ENCODE measurements around the gene ZEB1.

The ZEB1 gene

DNA sequence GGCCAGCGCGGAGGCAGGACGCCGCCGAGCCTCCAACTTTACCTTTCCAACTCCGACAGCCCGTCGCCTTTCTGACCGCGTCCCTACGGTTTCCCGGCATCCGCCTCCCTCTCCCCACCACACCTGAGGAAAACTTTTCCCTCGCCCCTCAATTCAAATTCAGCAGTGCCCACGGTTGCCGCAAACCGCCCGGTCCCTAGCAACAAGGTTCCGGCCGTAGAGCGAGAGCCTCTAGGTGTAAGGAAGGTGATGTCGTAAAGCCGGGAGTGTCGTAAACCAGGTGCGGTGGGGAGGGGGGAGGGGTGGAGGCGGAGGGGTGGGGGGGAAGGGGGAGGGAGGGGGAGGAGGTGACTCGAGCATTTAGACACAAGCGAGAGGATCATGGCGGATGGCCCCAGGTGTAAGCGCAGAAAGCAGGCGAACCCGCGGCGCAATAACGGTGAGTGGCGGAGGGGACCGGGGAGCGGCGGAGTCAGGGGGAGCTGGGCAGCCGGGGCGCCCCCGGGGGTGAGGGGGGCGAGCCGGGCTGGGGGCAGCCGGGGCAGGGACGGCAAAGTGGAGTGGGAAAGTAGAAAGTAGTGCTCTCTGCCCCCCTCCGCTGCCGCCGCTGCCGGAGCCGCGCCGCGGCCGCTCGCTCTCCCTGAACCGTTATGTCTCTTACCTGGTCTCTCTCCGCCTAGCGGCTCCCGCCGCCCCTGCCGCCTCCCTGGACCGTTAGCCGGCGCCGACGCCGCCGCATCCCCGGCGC, at the start of gene ZEB1:
TSS of gene ZEB1 (plus strand) at position 363 of the 748 bp plus-strand sequence. CDS start at position 382, 19 bp downstream.
- peak; percentile 96 for DNase-seq (ENCODE audit: low read depth, low spot score)

DNA sequence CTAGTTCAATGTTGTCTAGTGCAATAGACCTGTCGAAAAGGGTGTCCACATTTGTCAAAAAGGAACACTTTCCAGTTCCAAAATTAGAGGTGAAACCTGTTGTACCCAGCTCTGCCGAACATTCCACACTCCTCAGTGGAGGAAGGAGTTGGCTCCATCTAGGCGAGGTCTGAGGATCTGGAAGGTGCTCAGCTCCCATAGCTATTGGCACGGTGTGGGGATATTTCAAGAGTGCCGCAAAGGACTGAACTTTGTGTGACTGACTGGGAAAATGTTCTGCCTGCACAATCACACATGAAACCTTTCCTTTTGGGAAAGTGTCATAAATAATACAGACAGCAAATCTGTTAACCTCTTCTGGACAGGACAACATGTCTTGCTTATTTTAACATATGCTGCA, 48.1 kb upstream of the ZEB1 start:
- no peak for DNase-seq (ENCODE audit: low read depth, low spot score)

DNA sequence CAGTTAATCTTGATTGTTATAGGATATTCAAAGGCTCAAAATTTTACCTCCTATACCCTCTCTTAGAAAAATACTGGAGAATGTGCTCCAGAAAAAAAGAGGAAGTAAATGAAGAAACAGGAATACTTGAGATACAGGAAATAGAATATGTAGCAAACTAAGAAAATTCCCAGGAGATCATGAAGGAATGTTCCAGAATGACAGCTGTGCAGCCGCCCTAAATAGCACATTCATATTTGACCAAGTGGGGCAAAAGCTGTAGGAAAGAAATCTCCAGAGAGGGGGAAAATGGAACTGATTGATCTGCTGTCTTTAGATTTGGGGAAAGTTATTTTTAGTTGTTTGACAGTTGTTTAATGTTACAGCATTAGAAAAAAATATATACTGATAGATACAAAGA, 46.2 kb upstream of the ZEB1 start:
- no peak for DNase-seq (ENCODE audit: low read depth, low spot score)

DNA sequence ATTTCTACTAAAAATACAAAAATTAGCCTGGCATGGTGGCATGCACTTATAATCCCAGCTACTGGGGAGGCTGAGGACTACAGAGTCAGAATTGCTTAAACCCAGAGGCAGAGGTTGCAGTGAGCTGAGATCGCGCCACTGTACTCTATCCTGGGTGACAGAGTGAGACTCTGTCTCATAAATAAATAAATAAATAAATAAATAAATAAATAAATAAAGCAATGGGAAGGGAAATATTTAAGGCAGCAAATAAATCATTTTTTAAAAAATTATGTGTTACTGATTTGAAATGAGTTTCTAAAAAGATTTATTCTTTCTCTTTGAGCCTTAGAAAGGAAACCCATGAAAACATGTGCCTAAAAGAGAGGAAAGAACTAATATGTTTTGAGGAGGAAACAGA, 45.2 kb upstream of the ZEB1 start:
- DNase-seq (ENCODE audit: low read depth, low spot score) = no peak

DNA sequence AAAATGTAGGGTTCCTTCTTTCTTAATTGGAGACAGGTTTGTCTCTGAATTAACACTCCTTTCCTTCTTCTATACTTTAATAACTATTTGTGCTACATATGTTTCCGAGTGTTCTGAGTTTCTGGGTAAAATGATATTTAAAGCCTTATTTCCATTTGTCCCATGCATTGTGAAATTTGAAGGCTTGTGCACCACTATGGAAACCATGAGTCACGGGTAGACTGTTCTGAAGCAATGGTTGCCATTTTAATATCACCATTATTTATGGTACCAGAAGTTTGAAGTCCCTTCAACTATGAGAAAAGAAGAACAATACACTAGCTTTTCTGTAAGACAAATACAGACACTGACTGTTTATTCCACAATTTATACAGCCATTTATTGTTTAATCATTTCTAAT, 44.7 kb upstream of the ZEB1 start:
- no peak for DNase-seq (ENCODE audit: low read depth, low spot score)

DNA sequence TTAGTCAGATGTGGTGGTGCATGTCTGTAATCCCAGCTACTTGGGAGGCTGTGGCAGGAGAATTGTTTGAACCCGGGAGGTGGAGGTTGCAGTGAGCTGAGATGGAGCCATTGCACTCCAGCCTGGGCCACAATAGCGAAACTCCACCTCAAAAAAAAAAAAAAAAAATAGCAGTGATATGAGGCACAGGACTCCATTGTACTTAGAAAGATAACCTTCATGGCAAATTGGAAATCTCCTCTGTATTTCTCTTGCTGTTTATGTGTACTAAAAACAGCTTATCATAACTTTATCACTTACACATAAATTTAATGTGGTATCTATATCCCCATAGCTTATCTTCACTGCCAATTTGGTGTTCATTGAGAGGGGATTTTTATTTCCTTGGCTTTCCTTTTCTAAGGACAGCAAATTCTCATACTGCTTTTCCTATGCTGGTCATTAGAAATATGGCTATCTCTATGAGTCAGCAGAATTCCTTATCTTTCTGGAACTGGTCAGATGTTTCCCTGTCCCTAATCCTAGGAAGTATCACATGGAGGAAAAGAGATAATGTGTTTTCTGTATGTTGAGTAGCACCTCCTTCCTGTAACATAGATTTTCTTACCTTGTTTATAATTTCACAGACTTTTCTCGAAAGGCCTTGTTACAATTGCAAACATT, 40.6 kb upstream of the ZEB1 start:
- DNase-seq (ENCODE audit: low read depth, low spot score) = no peak

DNA sequence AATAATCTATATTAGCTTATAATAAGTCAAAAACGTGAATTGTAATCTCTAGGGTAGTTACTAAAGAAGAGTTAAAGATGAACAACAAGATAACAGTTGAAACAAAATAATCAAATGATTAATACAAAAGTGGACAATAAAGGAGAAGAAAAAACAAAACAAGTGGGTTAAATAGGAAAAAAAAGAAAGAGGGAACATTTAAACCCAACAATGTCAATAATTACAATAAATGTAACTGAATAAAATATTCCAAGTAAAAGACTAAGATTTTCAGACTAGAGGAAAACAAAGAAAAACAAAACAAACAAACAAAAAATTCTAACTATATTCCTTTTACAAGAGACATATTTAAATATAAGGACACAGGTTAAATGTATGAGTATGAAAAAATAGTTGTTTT, 38.0 kb upstream of the ZEB1 start:
- no peak for DNase-seq (ENCODE audit: low read depth, low spot score)

DNA sequence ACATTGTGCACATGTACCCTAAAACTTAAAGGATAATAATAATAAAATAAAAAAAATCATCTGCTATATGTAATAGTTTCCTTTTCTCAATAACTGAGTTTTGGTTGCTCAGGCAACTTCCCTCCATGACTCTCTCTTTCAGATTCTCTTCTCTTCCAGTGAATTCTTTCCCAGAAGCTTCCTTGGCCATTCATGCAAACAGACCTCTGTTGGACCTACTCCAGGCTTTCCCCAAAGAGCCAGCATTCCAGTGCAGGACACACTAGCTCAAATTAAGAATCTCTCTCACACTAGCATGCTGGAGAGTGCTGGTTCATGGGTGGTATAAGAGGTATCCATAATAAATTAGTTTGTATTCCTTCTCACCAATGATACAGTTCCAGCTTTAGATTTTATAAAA, 31.0 kb upstream of the ZEB1 start:
- peak; percentile 56 for DNase-seq (ENCODE audit: low read depth, low spot score)

DNA sequence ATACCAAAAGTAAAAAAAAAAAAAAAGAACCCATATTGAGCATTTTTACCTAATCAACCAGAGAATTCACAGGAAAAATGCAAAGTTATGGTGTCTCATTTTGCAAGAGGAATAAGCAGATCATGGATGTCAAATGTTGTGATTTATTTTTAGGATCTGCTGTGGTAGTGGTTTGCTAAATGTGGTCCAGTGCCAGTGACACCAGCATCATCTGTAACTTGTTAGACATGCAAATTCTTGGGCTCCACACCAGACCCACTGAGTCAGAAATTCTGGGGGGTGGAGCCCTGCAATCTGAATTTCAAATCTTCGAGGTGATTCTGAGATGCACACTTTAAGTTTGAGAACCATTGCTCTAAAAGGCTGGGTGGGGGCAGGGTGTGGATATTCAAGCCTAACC, 30.1 kb upstream of the ZEB1 start:
- DNase-seq (ENCODE audit: low read depth, low spot score) = no peak

DNA sequence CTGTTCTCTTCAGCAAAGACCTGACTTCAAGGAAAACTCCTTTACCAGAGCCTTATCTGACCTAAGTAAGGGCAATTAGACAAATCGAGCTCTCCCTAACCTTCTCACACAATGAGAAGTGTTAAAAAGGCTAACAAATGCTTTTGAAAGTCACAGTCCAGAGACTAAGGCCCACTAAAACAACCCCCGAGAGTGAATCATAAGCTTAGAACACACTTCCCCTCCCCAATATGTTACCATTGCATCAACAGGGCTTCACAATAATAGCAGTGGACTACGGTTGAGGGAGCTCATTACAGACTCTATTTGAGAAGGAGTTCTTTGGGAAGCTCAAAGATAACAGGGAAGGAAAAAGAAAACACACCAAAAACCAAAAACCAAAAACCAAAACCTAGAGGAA, 28.6 kb upstream of the ZEB1 start:
- no peak for DNase-seq (ENCODE audit: low read depth, low spot score)

DNA sequence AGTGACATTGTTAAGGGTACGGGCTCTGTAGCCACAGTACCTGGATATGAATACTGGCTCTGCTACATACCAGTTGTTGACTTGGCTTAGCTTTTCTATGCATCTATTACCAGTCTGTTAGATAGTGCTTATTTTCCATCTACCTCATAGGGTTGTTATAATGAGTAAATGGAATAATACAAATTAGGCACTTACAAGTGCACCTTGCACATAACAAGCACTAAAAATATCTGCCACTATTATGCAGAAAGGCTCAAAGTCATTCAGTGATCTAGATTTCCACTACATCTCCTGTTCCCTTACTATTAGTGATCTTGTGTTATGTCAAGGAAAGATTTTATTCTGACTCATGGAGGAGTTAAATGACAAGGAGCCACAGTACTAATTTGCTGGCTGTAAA, 27.9 kb upstream of the ZEB1 start:
- no peak for DNase-seq (ENCODE audit: low read depth, low spot score)

DNA sequence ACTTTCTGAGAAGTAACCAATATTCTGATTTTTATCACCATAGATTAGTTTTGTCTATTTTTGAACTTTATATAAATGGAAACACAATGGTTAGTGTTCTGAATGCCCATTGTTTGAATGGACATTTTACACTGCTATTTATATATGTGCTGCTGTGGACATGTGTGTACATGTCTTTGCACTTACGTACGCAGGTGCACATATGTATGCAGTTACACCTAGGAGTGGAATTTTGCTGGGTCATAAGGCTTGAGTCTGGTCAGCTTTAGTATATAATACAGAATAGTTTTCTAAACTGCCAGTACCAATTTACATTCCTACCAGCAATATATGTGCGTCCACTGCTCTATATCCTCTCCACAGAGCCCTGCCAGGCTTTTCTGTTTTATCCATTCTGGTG, 24.5 kb upstream of the ZEB1 start:
- no peak for DNase-seq (ENCODE audit: low read depth, low spot score)

DNA sequence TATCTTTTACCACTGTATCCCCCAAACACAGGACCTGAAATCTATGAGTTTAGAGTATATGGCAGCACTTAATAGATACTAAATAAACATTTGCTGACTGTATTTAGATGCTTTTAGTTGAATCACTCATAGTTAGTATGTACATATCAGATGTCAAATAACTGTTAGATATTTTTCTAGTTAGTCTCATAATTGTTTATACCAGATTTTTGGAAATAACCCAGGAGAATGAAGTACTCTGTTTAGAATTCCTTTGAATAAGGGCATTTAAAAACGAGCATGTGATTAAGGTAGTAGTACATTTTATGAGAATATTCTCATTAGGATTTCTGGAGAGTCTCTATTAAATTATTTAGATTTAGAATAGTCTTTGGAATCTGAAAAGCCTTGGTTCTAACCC, 22.3 kb upstream of the ZEB1 start:
- no peak for DNase-seq (ENCODE audit: low read depth, low spot score)

DNA sequence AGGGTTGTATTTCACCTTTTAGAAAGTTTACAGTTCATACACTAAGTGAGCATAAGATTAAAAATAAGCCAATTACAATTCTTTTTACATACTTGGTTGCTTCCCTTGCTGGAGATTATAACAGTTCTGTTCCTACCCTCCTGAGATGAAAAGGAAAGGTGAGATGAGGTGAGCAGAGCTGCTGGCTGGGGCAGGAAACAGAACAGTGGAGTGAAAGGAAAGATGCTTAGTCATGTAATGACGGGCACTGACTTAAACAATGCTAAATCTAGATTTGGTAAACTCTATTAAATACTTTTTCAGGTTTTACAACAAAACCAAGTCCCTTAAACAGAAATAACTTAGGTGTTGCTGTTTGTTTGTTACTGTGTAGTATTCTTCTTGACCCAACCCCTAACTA, 19.9 kb upstream of the ZEB1 start:
- no peak for DNase-seq (ENCODE audit: low read depth, low spot score)

DNA sequence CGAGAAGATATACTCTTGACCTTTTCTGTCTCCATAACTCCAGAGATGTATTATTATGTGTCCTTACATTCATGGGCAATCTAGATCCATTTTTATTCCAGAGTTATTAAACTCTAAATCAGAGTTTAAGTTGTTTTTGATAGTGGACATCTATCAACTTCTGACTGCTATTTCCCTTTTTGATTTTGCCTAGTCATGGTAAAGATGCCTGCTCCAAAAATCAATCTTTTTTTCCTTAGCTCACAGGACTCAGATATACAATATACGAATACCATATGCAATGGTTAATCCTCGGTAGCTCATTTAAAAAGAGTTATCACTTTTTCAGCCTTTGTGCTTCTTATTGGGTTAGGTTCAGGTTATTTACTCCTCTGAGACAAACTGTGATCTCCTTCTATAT, 15.8 kb upstream of the ZEB1 start:
- no peak for DNase-seq (ENCODE audit: low read depth, low spot score)

DNA sequence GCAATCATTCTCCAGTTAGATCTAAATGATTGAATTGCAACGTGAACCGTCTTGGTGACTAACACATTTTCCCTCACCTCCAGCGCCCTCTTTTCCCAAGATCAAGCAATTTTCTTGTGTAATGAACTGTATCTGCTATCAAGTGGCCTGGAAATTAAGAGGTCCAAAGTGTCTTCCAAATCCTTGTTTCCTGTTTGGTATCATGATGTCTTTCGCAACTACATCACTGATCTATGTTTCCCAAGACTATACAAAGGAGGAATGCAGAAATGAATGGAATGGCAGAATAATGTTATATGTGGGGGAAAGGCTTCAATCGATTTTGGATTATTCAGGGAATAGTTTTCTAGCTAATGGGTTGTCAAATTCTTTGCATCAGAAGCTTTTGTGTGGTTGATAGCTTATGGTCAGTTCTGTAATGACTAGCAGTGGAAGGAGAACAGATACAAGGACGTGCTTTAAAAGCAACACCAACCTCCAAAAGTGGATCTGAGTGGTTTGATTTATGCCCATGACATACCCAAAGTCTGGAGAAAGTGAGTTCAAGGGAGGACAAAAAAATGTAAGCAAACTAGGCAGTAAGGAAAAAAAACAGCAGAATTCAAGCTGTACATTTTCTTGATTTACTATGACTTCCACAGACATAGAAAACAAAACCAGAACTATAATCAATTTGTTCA, 14.6 kb upstream of the ZEB1 start:
- no peak for DNase-seq (ENCODE audit: low read depth, low spot score)

DNA sequence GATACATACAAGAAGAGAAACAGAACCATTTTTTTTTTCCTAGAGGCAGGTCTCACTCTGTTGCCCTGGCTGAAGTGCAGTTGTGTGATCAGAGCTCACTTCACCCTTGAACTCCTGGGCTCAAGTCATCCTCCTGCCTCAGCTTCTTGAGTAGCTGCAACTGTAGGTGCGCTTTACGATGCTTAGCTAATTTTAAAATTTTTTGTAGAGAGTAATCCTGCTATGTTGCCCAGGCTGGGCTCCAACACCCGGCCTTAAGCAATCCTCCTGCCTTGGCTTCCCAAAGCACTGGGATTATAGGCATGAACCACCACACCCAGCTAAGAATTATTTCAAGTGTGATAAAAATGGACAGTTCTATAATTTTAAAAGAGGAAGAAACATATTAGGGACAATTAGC, 5.6 kb upstream of the ZEB1 start:
- DNase-seq (ENCODE audit: low read depth, low spot score) = no peak

DNA sequence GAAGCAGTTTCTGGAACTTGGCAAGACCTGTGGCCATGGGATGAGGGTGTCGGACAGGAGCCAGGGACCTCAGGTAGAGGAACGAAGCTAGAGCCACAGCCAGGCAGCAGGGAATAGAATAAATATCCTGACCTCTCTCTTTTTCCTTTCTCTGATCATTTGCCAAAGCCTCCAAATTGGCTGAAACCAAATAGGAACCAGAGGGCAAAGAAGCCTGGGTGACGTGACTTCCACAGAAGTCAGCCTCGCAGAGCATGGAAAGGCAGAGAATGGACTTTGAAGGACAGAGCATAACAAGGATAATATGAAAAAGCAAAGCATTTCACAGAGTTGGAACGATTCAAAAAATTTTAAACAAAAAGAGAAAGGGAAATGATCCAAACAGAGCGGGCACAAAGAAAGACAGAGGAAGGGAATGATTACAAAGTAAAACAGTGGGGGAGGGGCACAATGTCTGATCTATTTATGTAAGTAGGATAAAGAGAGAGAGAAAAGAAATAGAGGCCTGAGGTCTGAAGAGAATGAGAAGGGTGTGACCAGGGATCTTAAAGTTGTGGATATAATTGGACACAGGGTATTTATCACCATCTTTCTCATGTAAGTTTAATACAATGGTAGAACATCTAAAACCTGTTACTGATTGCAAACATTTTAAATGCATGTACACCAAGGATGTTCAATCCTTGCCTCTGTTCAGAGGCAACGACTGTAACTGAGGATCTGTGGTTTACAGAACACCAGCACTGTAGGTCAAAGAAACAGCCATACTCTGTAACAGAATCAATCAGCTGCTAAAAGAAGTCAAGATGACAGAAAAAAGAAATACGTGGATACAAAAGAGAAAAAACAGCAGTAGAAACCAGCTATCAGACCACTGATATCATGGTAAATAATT, 4.5 kb upstream of the ZEB1 start:
- peak; percentile 5 for DNase-seq (ENCODE audit: low read depth, low spot score)

DNA sequence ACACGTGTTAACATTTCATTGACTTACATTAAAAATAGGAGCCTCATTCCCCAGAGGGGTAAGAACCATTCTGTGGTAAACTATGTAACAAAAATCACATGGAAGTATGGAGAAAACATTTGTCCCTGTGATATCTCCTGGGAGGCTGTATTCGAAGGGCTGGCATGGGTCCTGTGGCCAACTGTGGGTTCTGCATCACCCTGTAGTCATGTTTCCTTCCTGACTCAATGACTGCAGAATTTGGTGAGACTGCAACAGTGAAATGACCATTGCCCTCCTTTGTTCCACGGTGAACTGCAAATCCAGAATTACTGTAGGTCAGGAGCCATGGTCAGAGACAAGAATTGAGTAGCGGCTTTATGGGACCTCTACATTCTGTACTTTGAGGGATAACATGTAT, 3.6 kb upstream of the ZEB1 start:
- peak; percentile 65 for DNase-seq (ENCODE audit: low read depth, low spot score)

DNA sequence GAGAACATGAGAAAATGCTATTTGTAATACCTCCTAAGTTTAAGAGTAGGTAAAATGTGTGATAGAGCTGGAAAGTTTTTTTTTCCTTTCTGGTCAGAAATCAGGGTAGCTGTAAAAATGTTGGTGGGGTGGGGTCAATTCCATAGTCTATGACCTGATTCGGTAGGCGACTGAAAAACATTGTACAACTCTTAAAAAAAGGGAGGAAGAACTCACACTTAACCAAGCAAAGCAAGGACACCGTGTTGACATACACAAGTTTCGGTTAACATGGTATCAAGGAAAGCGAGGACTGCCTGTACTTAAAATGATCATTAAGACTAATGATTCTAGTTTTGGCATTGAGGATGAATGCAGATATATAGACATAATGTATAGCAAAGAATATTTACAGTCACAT, 1.8 kb upstream of the ZEB1 start:
- DNase-seq (ENCODE audit: low read depth, low spot score) = no peak

DNA sequence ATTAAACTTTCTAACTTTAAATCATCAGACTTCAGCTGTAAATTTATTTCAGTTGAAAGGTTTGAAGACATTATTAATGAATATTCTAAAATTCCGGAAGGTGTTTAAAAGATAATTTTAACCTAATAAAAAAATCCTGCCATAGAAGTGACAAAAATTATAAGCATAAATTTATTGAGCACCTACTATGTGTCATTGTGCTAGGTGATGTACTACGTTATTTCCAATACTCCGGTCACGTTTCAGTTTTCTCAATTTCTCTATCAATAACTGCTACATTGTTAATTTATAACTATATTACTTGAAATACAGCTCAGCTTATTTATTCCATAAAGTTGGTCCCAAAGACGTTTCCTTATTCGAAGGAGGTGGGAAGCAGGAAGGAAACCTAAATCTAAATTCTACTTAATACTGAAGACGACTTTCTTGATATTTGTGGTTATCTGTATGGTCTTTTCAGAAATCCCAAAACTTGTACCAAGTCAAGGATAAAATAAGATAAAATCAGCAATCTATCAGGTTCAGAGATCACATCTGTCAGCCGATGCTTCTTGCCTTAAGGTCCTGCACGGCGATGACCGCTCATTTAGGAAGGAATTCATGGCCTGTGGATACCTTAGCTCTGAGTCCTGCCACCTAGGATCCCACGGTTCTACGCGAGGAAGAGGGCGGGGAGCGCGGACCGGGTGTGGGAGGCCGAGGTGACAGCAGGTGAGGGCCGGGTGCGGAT, 1.2 kb upstream of the ZEB1 start:
- DNase-seq (ENCODE audit: low read depth, low spot score) = no peak
